HG03378 (cell line): ENCODE measurements around the gene BST2.
"Not testable (repeated sequence)": the region's sequence is repeated elsewhere in the genome, so short reads cannot be mapped to it uniquely, and the experiment has no call there.

ENCODE experiments used
- ATAC-seq: cut with Tn5 transposase; IDR thresholded peaks from one replicate; pipeline ENCODE4 v1.9.1; 2021; ENCODE audit warnings: mild to moderate bottlenecking, moderate library complexity; ENCODE audit not compliant: unreplicated experiment

BST2 gene

DNA sequence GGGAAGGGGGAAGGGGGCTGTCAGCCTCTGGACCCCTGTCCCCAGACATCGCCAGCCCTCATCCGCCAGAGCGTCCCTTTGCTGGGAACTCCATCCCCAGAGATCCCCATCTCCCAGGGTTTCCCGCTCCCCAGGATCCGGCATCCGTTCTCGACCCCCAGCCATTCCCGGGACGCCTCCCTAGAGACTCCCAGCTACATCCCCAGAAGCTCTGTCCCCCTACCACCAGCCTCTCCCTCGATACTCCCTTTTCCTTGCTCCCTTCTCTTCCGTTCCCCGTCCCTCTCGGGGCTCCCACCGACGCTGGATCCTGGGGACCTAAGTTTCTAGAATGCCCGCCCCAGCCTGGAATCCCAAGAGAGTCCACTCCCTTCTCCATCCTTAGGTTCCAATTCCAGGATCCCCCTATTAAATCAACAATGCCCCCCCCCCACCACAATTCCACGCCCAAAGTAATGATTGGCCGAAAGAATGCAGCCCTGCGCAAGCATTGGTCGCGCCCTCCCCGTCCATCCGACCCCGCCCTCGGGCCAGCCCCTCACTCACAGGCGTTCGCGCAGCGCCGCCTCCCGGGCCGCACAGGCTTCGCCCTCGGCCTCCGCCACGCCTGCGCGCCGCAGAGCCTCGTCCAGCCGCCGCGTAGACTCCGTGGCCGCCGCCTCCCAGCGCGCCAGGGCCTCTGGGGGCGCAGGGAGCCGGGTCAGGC, 14.6 kb downstream of the BST2 start:
- peak; percentile 64 for ATAC-seq

DNA sequence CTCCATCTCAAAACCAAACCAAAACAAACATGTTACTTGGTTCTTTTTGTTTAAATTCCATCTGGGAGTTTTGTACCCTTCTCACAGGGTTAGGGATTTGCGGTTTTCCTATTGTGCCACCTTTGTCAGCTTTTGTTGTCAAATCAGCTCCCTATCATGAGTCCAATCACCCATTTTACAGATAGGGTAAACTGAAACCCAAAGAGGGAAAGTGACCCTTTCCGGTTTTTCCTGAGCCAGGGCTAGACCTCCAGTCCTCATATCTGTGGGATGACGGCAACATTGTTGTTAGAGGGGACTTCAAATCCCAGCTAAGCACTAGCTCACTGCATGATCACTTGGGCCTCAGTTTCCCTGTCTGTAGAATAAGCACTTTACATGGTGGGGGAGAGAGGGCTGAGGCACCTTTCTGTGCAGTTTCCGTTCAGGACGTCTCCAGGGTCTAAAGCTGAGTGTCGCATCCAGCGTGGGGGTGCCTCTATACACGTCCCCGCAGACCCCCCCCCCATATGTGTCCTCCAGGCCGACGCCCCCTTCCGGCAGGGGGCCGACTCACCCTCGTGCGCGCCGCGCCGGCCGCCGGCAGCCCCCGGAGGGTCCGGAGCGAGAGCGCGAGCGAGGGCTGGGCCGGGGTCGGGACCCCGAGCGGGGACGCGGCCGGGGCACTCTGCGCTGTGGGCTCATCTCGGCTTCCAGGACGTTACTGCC, 15.3 kb downstream of the BST2 start:
- ATAC-seq = no peak

DNA sequence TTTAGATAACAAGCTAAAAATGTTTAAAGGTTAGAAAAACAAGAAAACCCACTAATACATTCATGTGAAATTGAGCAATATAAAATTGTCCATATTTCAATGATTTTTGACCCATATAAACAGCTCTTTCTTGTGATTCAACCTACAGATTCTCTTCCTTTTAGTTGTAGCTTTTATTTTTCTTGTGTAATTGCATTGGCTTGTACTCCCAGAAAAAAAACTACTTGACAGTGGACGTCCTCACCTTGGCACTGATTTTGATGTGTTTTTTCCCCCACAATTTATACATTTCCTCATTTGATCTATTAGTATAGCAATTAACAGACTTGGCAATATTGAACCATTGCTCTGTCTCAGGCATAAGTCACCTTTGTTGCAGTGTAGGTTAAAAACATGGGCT, 16.1 kb downstream of the BST2 start:
- no peak for ATAC-seq

DNA sequence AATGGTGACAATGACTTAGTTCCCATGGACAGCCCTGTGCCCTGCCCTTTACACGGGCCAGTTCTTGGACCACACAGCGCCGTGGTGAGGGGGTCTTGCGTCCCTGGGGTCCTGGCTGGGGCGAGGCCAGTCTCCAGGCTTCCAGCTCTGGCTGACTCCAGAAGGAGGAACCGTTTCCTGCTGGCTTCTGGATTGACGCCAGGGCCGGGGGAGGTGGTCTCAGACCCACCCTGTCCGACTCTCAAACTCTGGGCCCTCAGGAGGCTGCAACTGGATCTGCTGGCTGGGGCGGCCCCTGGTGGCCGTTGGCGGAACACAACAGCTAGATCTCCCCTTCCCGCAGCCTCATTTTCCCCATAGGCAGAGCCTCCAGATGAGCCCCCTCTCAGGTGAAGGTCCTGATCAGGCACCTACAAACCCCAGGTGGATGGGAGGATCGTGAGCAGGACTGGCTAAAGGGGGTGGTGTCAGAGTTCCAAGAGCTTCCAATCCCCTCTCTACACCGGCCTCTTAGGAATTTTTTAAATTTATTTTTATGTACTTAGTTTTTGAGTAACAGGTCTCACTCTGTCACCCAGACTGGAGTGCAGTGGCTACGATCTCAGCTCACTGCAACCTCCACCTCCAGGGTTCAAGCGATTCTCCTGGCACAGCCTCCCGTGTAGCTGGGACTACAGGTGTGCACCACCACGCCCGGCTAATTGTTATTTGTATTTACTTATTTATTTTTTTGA, 19.4 kb downstream of the BST2 start:
- ATAC-seq = no peak

DNA sequence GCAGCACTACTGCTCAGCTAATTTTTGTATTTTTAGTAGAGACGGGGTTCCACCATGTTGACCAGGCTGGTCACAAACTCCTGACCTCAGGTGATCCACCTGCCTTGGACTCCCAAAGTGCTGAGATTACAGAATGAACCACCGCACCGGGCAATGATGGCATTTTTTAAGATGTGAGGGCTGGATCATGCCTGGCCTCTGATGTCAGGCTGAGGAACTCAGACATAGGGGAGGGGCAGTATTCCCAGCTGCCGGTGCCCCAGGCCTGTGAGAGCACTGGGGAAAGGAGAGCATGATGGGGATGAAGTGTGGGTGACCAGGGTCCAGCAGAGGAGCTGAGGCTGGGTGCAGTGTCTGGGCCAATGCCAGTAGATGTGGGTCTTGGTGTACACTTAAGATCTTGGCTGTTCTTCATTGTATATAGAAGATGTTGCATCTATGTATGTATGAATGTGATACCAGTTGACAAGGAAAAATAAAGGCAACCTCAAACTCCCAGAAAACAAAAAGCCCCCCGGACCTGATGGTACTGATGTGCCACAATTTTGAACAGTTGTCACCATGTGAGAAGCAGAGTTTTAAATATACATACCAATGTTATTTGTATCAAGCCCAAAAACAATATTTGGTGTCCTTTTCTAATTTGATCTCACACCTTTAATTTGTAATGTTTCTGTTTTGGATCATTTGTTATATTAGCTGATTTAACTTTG, 24.8 kb downstream of the BST2 start:
- no peak for ATAC-seq

DNA sequence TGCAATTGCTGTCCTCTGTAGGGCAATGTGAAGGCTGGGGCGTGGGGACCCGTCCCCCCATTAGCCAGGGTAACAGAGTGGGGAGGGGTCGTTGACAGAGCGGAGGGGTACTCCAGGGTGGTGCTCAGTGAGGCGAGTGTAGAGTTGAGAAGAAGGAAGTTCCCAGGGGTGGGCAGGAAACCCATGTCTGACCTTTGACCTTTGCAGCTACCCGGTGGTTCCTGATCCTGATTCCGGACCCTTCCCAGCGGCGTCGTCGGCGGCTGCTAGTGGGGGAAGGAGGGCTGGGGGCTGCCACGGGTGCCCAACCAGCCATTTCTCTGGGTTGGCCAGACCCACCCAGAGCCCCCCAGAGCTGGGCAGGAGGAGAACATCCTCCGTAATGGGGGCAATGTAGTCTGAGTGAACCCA, 26.2 kb downstream of the BST2 start:
- no peak for ATAC-seq

DNA sequence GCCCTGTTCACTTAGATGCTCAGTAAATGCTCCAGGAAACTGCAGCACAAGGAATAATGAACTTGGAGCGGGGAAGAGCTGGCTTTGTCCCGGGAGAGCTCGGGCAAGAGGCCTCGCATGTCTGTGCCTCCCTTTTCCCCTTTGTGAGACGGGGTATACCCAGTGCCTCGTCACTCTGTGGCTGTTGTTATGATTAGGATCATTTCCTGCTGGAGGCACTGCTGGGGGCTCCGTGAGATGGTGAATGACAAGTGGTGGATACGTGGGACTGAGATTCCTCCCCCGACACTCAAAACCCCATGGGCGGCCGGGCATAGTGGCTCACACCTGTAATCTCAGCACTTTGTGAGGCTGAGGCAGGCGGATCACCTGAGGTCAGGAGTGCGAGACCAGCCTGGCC, 27.2 kb downstream of the BST2 start:
- no peak for ATAC-seq

DNA sequence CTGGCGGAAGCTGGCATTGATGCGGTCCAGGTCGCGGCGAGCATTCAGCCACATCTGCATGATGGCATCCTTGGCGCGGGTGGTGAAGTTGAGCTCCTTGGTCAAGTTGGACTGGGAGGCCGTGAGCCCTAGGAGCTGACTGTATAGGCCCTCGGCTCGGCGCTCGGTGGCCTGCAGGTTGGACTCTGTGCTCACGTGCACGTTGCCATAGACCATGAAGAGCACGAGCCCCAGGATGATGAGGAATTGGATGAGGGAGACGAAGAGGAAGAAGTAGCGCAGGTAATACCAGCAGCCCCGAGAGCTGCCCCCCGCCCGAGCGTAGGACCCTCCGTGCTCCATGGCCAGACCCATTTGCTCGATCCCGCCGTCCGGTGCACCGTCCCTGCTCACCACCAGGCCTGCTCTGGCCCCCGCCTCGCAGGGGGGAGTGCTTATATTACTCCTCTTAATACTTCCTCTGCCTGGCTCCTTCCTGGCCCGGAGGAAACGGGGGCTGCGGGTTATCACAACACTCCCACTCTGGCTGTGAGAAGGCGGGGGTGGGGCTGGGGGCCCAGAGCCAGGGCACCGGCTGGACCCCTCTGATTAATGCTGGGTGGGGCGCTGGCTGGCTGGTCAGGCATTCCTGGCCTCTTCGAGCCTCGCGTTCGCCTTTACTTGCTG, 28.4 kb downstream of the BST2 start, which contains the start of gene PLVAP:
Gene PLVAP, minus strand, starts transcription at position 408 of the 666 bp plus-strand sequence. Its CDS starts 54 bp downstream, at position 354.
- no peak for ATAC-seq

DNA sequence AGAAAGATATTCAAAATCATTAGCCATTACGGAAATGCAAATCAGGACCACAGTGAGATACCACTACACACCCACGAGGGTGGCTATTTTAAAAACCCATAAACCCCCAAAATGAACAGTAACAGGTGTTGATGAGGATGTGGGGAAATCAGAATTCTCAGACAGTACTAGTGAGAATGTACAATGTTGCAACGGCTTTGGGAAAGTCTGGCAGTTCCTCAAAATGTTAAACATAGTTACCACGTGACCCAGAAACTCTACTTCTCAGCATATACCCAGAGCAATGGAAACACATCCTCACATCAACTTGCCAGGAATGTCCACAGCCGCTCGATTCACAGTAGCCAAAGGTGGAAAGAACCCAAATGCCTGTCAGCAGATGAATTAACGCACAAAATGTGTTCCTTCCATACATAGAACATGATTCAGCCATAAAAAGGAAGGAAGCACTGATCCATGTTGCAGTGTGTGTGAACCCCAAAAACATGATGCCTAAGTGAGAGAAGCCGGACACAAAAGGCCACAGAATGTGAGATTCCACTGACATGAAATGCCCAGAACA, 35.3 kb downstream of the BST2 start:
- peak; percentile 78 for ATAC-seq

DNA sequence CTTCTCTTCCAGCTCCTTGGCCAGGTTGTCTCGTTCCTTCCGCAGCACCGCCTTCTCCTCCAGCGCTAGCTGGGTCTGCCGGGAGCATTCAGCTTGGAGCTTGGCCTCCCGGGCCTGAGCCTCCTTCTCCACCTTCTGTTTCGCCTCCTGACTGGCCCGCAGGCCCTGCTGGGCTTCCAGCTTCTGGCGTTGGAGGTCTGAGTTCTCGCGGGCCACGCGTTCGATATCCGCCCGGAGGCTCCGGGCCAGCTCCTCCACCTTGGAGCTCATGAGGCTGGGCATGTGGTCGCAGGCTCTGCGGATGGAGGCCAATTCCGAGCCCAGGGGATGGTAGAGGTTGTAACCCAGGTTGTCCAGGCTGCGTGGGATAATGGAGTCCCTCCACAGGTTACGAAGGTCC, 40.1 kb downstream of the BST2 start:
- no peak for ATAC-seq

DNA sequence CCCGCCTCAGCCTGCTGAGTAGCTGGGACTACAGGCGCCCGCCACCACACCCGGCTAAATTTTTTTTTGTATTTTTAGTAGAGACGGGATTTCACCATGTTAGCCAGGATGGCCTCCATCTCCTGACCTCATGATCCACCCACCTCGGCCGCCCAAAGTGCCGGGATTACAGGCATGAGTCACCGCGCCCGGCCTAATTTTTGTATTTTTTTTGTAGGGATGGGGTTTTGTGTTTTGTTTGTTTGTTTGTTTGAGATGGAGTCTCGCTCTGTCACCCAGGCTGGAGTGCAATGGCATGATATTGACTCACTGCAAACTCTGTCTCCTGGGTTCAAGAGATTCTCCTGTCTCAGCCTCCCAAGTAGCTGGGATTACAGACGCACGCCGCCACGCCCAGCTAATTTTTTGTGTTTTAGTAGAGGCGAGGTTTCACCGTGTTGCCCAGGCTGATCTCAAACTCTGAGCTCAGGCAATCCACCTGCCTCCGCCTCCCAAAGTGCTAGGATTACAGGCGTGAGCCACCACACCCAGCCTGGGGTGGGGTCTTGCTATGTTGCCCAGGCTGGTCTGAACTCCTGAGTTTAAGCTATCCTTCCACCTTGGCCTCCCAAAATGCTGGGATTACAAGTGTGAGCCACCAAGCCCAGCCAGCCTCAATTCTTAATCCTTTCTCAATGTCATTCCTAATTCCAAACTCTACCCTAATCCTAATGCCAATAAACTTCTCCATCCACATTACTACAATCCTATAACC, 41.4 kb downstream of the BST2 start:
- not testable (repeated sequence) for ATAC-seq

DNA sequence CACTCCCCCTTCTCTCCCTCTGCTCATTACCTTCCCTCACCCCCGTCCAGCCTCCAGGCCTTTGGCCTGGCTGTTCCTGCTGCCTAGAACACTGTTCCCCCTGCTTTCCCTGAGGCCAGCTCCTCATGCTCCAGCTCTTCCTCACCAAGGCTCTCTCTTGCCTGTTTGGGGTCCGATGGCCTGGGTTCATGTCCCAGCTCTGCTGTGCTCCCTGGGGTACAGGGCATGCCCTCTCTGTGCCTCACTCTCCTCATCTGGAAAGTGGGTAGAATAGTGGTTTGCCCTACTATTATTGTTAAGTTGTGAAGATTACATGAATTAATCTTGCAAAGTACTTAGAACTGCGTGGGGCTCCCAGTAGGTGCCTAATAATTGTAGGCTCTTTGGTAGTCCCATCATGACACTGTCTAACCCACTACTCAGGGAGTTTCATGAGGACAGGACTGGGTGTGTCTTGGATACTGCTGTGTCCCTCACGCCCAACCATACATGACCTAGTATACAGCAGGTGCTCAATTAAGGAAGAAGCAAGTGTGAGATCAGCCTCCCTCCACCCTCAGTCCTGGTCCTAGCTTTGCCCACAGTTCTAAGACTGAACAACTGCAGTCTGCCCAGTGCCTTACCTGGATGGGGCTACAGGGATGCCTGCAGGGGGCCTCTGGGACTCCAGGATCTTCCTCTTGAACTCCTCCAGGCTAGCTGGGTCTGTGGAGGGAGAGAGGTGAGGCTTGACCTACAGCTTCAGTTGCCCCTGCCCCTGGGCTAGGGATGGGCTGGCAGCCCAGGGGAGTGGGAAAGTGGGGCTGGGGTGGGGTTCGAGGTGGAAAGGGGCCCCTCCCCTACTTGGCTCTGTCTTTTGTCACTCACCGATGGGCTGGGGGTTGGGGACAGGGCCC, 45.3 kb downstream of the BST2 start:
- ATAC-seq = no peak

DNA sequence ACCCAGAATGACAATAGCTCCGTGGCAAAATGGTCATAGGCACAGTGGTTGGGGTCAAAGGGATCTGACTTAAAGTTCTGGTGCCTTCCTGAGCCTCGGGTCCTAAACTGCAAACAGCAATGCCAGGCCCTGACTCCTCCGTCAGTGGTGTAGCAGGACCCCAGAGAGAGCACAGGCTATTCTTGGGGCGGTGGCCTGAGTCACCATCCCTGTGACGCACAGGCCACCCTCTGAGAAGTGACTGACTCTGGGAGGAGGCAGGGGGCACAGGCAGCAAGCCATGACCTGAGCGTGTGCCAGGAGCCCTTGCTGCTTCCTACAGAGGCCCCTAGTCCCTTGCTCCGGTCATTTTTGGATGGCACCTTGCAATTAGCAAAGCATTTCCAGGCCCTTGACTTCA, 47.0 kb downstream of the BST2 start:
- ATAC-seq = no peak

DNA sequence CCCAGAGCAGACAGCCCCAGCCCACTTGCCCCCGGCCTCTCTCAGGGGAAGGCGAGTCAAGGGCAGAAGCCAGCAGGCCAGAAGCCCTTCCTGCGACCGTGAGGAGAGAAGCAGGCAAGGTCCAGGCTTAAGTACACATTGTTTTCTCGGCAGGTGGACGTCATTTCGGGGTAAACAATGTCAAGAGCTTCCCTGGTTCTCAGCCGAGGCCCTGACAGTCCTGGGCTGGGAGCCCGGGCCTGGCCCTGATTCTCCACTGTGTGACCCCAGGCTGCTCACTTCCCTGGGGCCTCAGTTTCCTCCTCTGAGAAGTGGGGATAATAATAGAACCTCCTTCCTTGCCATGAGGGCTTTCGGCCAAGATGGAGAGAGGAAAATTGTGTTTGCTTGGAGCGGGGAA, 47.7 kb downstream of the BST2 start:
- ATAC-seq = no peak

DNA sequence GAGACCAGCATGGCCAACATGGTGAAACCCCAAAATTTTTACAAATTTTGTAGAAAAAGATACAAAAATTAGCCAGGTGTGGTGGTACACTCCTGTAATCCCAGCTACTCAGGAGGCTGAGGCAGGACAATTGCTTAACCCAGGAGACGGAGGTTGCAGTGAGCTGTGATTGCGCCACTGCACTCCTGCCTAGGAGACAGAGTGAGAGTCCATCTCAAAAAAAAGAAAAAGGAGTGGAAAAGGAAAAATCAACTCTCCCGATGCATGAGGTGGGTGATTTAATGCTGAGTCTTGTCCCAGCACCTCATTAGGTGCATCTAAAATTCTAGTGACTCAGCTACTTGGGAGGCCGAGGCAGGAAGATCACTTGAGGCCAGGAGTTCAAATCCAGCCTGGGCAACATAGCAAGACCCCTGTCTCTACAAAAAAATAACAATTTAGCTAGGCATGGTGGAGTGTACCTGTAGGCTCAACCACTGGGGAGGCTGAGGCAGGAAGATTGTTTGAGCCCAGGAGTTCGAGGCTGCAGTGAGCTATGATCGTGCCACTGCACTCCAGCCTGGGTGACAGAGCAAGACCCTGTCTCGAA, 48.3 kb downstream of the BST2 start:
- ATAC-seq = no peak

DNA sequence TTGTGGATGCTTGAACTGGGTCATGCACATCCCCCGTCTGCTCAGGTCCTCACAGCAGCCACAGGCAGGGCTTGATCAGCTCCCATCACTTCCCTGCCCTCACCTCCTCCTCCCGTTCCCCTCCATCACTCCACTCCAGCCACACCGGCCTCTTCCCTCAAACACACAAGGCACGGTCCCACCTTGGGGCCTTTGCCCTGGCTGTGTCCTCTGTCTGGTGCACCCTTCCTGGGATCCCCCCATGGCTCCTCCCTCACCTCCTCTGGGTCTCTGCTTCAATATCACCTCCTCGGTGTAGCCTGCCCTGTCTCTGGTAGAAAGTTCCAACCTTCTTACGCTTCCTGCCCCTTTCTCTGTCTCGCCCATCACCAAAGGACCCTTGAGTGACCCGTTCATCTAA, 52.0 kb downstream of the BST2 start:
- no peak for ATAC-seq
